GM12878 (cell line): ENCODE data around the gene SETD2. TPM values are rescaled to one million over a fixed set of nuclear protein-coding genes. Genes with fewer than 3 reads are reported as not detected.

Source experiments
- ATAC-seq: fragments of 200-7000 bp; cut with Tn5 transposase; 3 replicates; pipeline ENCODE4 v1.9.1; 2020; ENCODE audit warnings: mild to moderate bottlenecking, moderate library complexity
- BruUV-seq: library from RNA; stranded (reverse); fragments of 400-500 nt; replicated peaks from 2 replicates; lab custom pipeline; 2021; lab: Mats Ljungman, UMichigan
- CTCF ChIA-PET: fragments of 300-600 bp; sonication (Branson Sonifier 250); formaldehyde crosslinking; extraction: SDS; loops from one replicate; lab custom pipeline; 2021; ENCODE audit warnings: inconsistent platforms; lab: Yijun Ruan, JAX
- POLR2A ChIA-PET: fragments of 350-600 bp; formaldehyde crosslinking; extraction: SDS; loops from one replicate; lab custom pipeline; 2021; ENCODE audit warnings: inconsistent platforms; lab: Charles Lee
- RAD21 ChIA-PET: fragments of 300-600 bp; sonication (Branson Sonifier 250); formaldehyde crosslinking; loops from one replicate; lab custom pipeline; 2023; ENCODE audit warnings: antibody characterized with exemption; ENCODE audit not compliant: unreplicated experiment; lab: Charles Lee
- SMC1A ChIA-PET: fragments of 300-600 bp; sonication (Branson Sonifier 250); formaldehyde crosslinking; loops from one replicate; lab custom pipeline; 2023; ENCODE audit not compliant: unreplicated experiment, uncharacterized antibody; lab: Charles Lee
- DNase-seq: peaks from one replicate; pipeline ENCODE4 v3.0.0-alpha.2; 2011; ENCODE audit warnings: low read depth, low spot score
- FAIRE-seq: peaks from 3 replicates; lab custom pipeline; 2011; peaks lifted over from hg19 to GRCh38; lab: Jason Lieb, UNC
- H2AFZ ChIP-seq: 2 replicates; pipeline ENCODE4 v1.6.0; 2011; ENCODE audit warnings: low read depth, low read length, control low read depth; ENCODE audit not compliant: control insufficient read depth
- H3K27ac ChIP-seq: 2 replicates; pipeline ENCODE4 v1.5.1; 2011; ENCODE audit warnings: control low read depth; ENCODE audit not compliant: control insufficient read depth, insufficient read depth
- H3K27me3 ChIP-seq, 2 experiments: replicated peaks in 1 of 2; 2 replicates each; pipeline versions ENCODE4 v1.6.0 to v1.6.1; 2011; ENCODE audit warnings: low read length in 1 of 2; ENCODE audit not compliant: control insufficient read depth in 2 of 2, insufficient read depth in 2 of 2
- H3K36me3 ChIP-seq, 2 experiments: 2 replicates each; pipeline ENCODE4 v1.5.1; 2011; ENCODE audit warnings: low read length in 1 of 2; ENCODE audit not compliant: control insufficient read depth in 2 of 2, insufficient read depth in 2 of 2
- H3K4me1 ChIP-seq: 2 replicates; pipeline ENCODE4 v1.6.1; 2011; ENCODE audit warnings: mild to moderate bottlenecking, low read length, moderate library complexity, mixed read lengths; ENCODE audit not compliant: control insufficient read depth, insufficient read depth
- H3K4me2 ChIP-seq: 2 replicates; pipeline ENCODE4 v1.6.0; 2011; ENCODE audit warnings: control low read depth; ENCODE audit not compliant: control insufficient read depth, insufficient read depth
- H3K4me3 ChIP-seq: fragments of 200-600 bp; sonication (generic); 2 replicates; pipeline ENCODE4 v1.5.1; 2016
- H3K79me2 ChIP-seq: 2 replicates; pipeline ENCODE4 v1.6.0; 2011; ENCODE audit warnings: low read length; ENCODE audit not compliant: control insufficient read depth, insufficient read depth
- H3K9ac ChIP-seq: 2 replicates; pipeline ENCODE4 v1.8.0; 2011; ENCODE audit warnings: low read length, control low read depth, mixed read lengths; ENCODE audit not compliant: control insufficient read depth, insufficient read depth
- H3K9me3 ChIP-seq: replicated peaks from 3 replicates; pipeline ENCODE4 v1.5.1; 2011; ENCODE audit warnings: mild to moderate bottlenecking, low read length; ENCODE audit not compliant: control insufficient read depth, insufficient read depth
- H4K20me1 ChIP-seq: 2 replicates; pipeline ENCODE4 v1.6.0; 2011; ENCODE audit not compliant: control insufficient read depth, insufficient read depth
- BHLHE40 ChIP-seq, 2 experiments: fragments of 450-650 bp in 1 of 2; IDR thresholded peaks; 2 replicates each; pipeline ENCODE4 v1.6.1; 2011 to 2017; ENCODE audit warnings: low read depth in 2 of 2, borderline replicate concordance in 1 of 2, improper control_type of control experiment in 1 of 2, low read length in 1 of 2, mild to moderate bottlenecking in 1 of 2
- DPF2 ChIP-seq: fragments of 450-650 bp; IDR thresholded peaks from 2 replicates; pipeline ENCODE4 v1.6.1; 2017; ENCODE audit warnings: mild to moderate bottlenecking
- FOS ChIP-seq: IDR thresholded peaks from 3 replicates; pipeline ENCODE4 v1.6.1; 2011; ENCODE audit warnings: borderline replicate concordance; ENCODE audit not compliant: insufficient read length; ENCODE audit errors: extremely low read depth
- IRF4 ChIP-seq: IDR thresholded peaks from 2 replicates; pipeline ENCODE4 v1.6.1; 2011; ENCODE audit warnings: low read depth, low read length
- IRF5 ChIP-seq: fragments of 450-650 bp; IDR thresholded peaks from 2 replicates; pipeline ENCODE4 v1.6.1; 2017; ENCODE audit warnings: borderline replicate concordance
- JUNB ChIP-seq: IDR thresholded peaks from 2 replicates; pipeline ENCODE4 v1.6.1; 2016; ENCODE audit warnings: antibody characterized with exemption, mild to moderate bottlenecking
- KDM1A ChIP-seq: fragments of 200-600 bp; sonication (generic); IDR thresholded peaks from 2 replicates; pipeline ENCODE4 v1.6.1; 2016; ENCODE audit warnings: borderline replicate concordance
- NR2C1 ChIP-seq: fragments of 450-650 bp; IDR thresholded peaks from 2 replicates; pipeline ENCODE4 v1.6.1; 2017; ENCODE audit warnings: antibody characterized with exemption, mild to moderate bottlenecking, moderate library complexity
- POLR2AphosphoS2 ChIP-seq: IDR thresholded peaks from 2 replicates; pipeline ENCODE4 v1.6.1; 2011; ENCODE audit warnings: low read depth, mild to moderate bottlenecking, low read length, improper control_type of control experiment, moderate library complexity
- SREBF2 ChIP-seq: IDR thresholded peaks from 2 replicates; pipeline ENCODE4 v1.6.1; 2012; ENCODE audit warnings: mild to moderate bottlenecking, low read length
- WRNIP1 ChIP-seq: IDR thresholded peaks from 2 replicates; pipeline ENCODE4 v1.6.1; 2011; ENCODE audit warnings: low read depth, low read length, improper control_type of control experiment, borderline replicate concordance
- ZNF274 ChIP-seq: IDR thresholded peaks from one replicate; pipeline ENCODE4 v1.8.0; 2011; ENCODE audit not compliant: insufficient read length, insufficient read depth
- WGBS: methylation state at CpG from one replicate; pipeline ENCODE4 v1.1.6; 2016; ENCODE audit warnings: low lambda C conversion rate; ENCODE audit not compliant: insufficient replicate concordance, insufficient coverage; ENCODE audit errors: missing lambda C conversion rate; 5-methylcytosine and 5-hydroxymethylcytosine counted together
- in situ Hi-C: fragments of 300-500 bp; cut with MboI; formaldehyde crosslinking; loops from 9 replicates; pipeline ENCODE4 v1.14.3; 2018; ENCODE audit warnings: mixed read lengths
- intact Hi-C: fragments of 100-400 bp; cut with micrococcal nuclease; formaldehyde crosslinking; loops from one replicate; pipeline ENCODE4 v1.14.2; 2022; ENCODE audit not compliant: unreplicated experiment
- polyA plus RNA-seq, 11 experiments: library from polyadenylated mRNA; depleted of rRNA in 4 of 11; unstranded in 6 of 11; stranded (reverse) in 5 of 11; fragments of >200 nt; fragmentation: Nextera tagmentation in 4 of 11; fragmentation: Illumina TruSeq in 1 of 11; extraction: Ambion mirVana in 4 of 11; extraction: Trizol in 1 of 11; gene quantifications; 1 replicate in 1 of 11; 2 replicates in 10 of 11; pipeline versions ENCODE4 v1.2.1 to v1.2.3, GENCODE V29; 2011 to 2016; ENCODE audit warnings: inconsistent platforms in 2 of 11, missing spikeins in 2 of 11, low read depth in 1 of 11
- total RNA-seq, 4 experiments: library from RNA; depleted of rRNA in 3 of 4; stranded (reverse); fragments of >200 nt in 3 of 4; fragmentation: Illumina TruSeq in 1 of 4; extraction: Trizol in 1 of 4; gene quantifications; 2 replicates each; pipeline versions ENCODE4 v1.2.1 to v1.2.3, GENCODE V29; 2013 to 2021

Gene SETD2
- total and polyA plus RNA-seq, 10 of the 15 experiments (the other 5 are each of a cell fraction or from before 2014, with no cell fraction given), result 8.4 to 44.9 (median 24.5) TPM

GRCh38 chr3:47098910-47099309 lies 65.0 kb downstream of the SETD2 start:
- in situ Hi-C loops (no loop called here), intact Hi-C loops (no loop called here)
- Histone ChIP-seq H3K4me3 (no peak overlapping the region), H3K27ac (no peak overlapping the region), H3K27me3 (no peaks in the 10 kb centered on the region), H3K79me2 (no peaks in the 10 kb centered on the region)
- no peak for ATAC-seq
- SMC1A ChIA-PET, result interaction anchor here (1.1 to 1.4 kb wide), 2 partner anchors 30 to 68 kb away, joined by 3 read pairs; no protein-coding TSS in a partner anchor
- TF ChIP-seq ZNF274, result no peak
- TF ChIP-seq, all 136 proteins: peak for 0
- no peaks in the 10 kb centered on the region for H4K20me1 ChIP-seq
- H3K4me2 ChIP-seq, result no peak overlapping the region
- no peak overlapping the region for H2AFZ ChIP-seq
- H3K9ac ChIP-seq, result no peak overlapping the region
- no peak for FAIRE-seq
- no peaks in the 10 kb centered on the region for H3K4me1 ChIP-seq
- CTCF ChIA-PET, result no interaction called here
- BruUV-seq, result no TSS peak
- no peaks in the 10 kb centered on the region for H3K9me3 ChIP-seq
- H3K36me3 ChIP-seq, result peaks cover 3 to 11% of the 10 kb centered on the region in 2 experiments
- RAD21 ChIA-PET, result no interaction called here
- no peak for DNase-seq
- 100% methylated on average over 2 of the region's 2 CpGs for WGBS
- POLR2A ChIA-PET, result interaction anchor here (1.0 kb wide), 1 partner anchor 10 kb away, joined by 3 read pairs; no protein-coding TSS in a partner anchor

DNA sequence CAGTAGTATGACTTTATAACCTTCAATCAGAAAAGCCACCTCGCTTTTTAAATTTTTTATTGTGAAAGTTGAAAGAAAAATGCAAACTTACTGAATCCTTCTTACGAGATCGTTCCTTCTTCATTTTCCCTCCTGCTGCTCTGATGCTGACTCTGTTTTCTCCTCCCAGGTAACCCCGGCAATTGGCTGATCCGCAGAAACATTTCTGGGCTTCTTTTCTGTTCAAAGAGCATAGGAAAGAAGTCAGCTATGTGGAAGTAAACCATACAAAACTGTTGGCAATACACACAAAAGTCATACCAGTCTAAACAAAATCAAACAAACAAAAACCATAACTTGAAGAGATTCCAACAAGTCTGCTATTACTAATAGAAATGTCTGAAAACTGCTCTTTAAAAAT lies 66.0 kb downstream of the SETD2 start:
- no peaks in the 10 kb centered on the region for H3K9me3 ChIP-seq
- H3K36me3 ChIP-seq, result peaks cover 3 to 11% of the 10 kb centered on the region in 2 experiments
- H3K27ac ChIP-seq, result no peak overlapping the region
- ATAC-seq, result no peak
- no peaks in the 10 kb centered on the region for H4K20me1 ChIP-seq
- CTCF ChIA-PET, result no interaction called here
- no peaks in the 10 kb centered on the region for H3K79me2 ChIP-seq
- POLR2A ChIA-PET, result no interaction called here
- H2AFZ ChIP-seq, result no peak overlapping the region
- no TSS peak for BruUV-seq
- TF ChIP-seq NR2C1 (no peak), POLR2AphosphoS2 (no peak), WRNIP1 (no peak), FOS (no peak), IRF4 (no peak), BHLHE40 (IDR thresholded peaks at IDR 0.05; ENCODE audit: borderline replicate concordance in 1 of 2, low read depth in 2 of 2, low read length in 1 of 2) (no peak), SREBF2 (no peak), DPF2 (no peak), JUNB (no peak), IRF5 (no peak), KDM1A (no peak)
- 98% methylated on average over 5 of the region's 5 CpGs for WGBS
- DNase-seq, result no peak
- SMC1A ChIA-PET, result interaction anchor here (1.1 to 3.0 kb wide), 2 partner anchors 15 to 29 kb away, joined by 3 to 17 read pairs; no protein-coding TSS in a partner anchor
- intact Hi-C loops (no loop called here), in situ Hi-C loops (no loop called here)
- H3K4me2 ChIP-seq, result no peak overlapping the region
- no peak for FAIRE-seq
- no peaks in the 10 kb centered on the region for H3K4me1 ChIP-seq
- no peak overlapping the region for H3K4me3 ChIP-seq
- RAD21 ChIA-PET, result interaction anchor here (0.5 kb wide), 1 partner anchor 13 kb away, joined by 3 read pairs; no protein-coding TSS in a partner anchor
- no peaks in the 10 kb centered on the region for H3K27me3 ChIP-seq
- no peak overlapping the region for H3K9ac ChIP-seq
